Measurements from ENCODE around the gene IL20.
"Not testable (repeated sequence)": the region's sequence is repeated elsewhere in the genome, so short reads cannot be mapped to it uniquely, and the experiment has no call there.

The IL20 gene

DNA sequence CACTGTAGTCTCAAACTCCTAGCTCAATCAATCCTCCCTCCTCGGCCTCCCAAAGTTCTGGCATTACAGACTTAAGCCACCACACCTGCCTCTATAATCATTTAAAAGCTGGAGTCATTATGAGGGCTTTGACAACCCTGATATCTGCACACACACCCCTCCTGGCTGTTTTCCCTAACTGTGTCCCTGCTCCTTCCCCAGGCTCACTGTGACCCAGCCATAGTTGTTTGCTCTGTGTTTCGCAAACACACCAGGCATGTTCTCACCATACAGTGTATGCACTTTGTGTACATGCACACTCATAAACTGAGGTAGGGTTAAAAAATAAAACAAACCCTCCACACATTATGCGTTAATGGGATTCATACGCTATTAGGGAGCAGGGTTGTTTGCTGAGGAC lies 21.8 kb upstream of the IL20 start:
- no peak for DNase-seq

DNA sequence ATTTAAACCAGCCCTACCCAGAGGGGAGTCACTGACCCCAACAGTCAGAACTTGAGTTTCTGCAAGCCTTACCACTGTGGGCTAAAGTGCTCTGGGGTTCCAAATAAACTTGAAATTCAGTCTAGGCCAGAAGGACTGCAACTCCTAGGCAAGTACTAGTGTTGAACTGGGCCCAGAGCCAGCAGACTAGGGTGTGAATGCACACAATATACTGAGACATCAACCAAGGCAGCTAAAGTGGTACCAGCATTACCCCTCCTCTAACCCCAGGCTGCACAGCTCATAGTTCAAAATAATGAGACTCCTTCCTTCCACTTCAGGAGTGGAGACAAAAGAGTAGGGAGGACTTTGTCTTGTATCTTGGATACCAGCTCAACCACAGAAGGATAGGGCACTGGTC lies 18.9 kb upstream of the IL20 start:
- no peak for DNase-seq

DNA sequence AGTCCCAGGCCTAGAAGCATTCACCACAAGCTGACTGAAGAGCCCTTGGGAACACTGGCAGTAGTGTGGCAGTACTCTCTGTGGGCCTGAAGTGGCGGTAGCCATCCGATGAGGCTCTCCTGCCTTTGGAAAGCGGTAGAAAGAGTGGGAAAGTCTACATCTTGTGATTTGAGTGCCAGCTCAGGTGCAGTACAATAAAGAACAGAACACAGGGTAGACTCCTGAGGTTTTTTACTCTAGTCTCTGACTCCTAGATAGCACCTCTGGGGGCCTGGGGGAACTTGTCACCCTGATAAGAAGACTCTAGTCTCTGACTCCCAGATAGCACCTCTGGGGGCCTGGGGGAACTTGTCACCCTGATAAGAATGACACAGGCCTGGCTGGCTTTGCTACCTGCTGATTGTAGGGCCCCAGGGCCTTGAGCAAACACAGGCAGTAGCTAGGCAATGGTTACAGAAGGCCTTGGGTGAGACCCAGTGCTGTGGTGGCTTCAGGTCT lies 18.0 kb upstream of the IL20 start:
- no peak for DNase-seq

DNA sequence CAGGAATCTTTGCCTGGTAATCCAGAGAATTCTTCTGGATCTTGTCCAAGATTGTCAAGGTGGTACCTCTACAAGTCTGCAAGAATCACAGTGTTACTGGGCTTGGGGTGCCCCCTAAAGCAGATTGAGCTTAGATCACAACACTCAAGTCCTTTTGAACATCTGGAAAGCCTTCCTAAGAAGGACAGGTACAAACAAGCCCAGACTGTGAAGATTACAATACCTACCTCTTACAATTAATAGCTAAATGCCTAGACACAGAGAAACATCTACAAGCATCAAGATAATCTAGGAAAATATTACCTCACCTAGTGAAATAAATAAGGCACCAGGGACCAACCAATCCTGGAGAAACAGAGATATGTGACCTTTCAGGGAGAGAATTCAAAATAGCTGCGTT lies 17.5 kb upstream of the IL20 start:
- no peak for DNase-seq

DNA sequence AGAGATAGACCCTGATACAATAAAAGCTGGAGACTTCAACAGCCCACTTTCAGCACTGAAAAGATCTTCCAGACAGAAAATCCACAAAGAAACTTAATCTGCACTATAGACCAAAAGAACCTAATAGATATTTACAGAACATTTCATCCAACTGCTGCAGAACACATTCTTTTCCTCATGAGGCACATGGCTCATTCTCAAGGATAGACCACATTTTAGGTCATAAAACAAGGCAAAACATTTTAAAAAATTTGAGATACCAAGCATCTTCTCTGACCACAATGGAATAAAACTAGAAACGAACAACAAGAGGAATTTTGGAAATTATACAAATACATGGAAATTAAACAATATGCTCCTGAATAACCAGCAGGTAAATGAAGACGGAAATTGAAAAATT lies 15.0 kb upstream of the IL20 start:
- no peak for DNase-seq

DNA sequence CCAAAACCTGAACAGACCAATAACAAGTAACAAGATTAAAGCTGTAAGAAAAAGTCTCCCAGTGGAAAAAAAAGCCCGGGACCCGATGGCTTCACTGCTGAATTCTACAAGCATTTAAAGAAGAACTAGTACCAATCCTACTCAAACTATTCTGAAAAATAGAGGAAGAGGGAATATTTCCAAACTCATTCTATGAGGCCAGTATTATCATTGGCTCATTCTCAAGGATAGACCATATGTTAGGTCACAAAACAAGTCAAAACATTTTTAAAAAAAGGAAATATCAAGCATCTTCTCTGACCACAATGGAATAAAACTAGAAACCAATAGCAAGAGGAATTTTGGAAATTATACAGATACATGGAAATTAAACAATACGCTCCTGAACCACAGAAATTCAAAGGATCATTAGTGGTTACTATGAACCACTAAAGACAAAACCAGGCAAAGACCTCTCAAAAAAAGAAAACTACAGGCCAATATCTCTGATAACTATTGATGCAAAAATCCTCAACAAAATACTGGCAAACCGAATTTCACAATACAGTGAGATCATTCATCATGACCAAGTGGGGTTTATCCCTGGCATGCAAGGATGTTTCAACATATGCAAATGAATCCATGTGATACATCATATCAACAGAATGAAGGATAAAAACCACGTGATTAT lies 13.9 kb upstream of the IL20 start:
- no peak for DNase-seq

DNA sequence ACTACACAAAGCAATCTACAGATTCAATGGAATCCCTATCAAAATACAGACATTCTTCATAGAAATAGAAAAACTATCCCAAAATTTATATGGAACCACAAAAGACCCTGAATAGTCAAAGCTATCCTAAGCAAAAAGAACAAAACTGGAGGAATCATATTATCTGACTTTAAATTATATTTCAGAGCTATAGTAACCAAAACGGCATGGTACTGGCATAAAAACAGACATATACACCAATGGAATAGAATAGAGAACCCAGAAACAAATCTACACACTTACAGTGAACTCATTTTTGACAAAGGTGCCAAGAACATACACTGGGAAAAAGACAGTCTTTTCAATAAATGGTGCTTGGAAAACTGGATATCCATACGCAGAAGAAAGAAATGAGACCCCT lies 12.8 kb upstream of the IL20 start:
- DNase-seq = not testable (repeated sequence)

DNA sequence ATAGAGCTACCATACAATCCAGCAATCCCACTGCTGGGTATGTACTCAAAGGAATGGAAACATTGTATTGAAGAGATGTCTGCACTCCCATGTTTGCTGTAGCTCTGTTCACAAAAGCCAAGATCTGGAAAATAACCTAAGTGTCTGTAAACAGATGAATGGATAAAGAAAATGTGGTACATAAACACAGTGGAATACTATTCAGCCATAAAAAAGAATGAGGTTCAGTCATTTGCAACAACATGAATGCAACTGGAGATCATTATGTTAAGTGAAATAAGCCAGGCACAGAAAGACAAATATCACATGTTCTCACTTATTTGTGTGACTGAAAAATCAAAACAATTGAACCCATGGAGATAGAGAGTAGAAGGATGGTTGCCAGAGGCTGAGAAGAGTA lies 11.7 kb upstream of the IL20 start:
- not testable (repeated sequence) for DNase-seq

DNA sequence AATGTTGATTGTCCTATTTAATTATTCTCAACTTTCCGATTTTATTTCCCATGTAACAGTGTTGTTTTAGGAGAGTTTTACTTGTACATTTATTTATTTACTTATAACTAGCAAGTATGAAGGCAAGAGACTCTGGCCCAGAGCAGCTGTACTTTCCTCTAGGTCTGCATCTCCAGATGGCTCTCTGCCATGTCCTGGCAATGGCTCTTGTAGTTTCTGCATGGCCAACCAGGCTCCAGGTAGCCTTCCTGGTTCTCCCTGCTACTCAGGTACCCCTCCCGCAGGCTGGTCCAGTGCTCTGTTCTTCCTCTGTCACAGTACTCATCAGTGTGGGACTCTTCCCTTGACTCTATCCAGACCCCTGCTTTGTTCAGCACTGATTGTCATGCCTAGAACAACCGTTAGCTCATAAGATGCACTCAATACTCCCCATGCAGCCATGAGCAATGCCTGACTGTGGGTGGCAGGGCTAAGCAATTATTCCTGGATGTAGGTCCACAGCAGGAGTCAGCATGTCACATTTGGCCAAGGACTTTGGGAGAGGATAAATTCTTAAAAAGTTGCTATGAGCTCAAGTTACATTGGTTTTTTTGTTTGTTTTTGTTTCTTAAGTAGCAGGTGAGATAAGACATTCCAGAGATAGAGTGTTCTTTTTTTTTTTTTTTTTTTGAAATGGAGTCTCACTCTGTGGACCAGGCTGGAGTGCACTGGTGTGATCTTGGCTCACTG lies 10.9 kb upstream of the IL20 start:
- no peak for DNase-seq

DNA sequence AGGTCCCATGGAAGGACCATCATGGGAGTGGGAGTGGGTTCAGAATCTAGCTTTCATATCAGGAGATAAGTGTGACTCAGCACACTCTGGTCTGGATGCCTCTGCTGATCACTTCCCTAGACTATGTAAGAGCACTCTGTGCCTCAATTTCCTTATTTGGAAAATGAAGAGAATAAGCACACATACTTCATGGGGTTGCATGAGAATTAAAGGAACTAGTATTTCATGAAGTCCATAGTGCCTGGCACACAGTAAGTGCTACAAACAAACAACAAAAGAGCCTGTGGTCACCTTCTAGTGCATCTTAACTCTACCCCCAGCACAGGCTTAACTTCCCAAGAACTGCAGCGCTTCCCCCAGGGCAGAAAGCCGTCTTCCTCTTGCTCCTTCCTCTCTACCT lies 9.6 kb upstream of the IL20 start:
- no peak for DNase-seq

DNA sequence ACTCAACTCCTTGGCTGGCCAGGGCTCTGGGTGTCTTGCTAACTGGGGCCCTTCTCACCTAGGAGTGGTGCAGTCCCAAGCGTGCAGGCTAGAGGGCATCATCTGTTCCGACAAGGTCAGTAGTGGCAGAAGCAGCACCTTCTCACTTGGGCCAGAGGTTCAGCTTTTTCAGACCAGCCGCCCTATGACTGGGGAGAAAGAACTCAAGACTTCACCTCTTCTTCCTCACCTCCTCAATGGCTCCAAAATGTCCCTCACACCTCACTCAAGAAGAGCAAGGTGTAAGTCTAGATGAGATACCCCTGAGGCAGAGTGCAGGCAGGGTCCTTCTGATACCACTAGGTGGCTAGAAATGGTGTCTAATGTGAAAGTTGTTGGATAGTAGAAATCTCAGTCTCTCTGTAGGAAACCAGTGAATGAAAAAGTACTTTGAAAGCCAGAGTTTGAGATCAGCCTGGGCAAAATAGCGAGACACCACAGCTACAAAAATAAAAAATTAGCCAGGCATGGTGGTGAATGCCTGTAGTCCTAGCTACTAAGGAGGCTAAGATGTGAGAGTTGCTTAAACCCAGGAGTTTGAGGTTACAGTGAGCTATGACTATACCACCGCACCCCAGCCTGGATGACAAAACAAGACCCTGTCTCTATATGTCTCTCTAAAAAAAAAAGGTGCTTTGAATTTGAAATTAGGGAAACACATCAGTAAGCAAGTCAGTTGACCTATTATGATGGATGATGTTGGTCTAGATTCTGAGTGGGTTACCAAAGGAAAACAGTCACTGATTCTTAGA lies 8.6 kb upstream of the IL20 start:
- no peak for DNase-seq

DNA sequence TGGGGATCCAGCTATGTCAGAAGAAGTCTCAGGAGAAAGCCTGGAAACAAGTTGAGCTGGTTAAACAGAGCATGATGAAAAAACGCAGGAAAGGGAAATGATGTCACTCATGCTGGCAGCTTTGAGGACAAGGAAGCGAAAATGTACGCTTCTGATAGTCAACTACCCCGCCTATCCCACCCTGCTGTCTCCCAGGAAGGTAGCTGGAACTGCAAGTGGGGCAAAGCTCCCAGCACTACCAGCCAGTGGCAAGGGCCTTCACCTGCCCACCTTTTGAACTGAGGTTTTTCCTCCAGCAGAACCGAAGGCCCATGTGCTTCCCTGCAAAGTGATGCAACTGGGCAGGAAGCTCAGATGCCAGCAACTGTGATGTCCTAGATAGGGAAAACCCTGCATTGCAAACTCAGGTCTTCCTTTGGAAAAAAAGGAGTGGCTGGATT lies 6.3 kb upstream of the IL20 start:
- DNase-seq = no peak

DNA sequence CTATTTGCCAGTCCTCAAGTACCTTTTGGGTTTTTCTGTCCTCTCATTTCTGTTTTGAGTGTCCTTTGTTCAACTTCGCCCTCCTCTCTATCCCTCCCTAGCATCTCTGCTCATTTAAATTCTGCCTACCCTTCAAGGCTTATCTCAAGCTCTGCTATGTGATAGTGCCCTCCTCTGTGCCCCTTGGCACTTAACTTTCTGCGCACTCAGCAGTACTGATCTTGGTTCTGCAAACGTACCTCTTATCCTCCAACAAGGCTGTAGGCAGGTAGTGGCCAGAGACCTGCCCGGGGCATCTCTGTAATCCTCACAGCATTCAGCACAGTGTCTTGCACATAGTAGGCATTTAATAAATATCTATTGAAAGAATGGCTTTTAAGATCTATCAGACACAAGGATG lies 5.3 kb upstream of the IL20 start:
- DNase-seq = no peak

DNA sequence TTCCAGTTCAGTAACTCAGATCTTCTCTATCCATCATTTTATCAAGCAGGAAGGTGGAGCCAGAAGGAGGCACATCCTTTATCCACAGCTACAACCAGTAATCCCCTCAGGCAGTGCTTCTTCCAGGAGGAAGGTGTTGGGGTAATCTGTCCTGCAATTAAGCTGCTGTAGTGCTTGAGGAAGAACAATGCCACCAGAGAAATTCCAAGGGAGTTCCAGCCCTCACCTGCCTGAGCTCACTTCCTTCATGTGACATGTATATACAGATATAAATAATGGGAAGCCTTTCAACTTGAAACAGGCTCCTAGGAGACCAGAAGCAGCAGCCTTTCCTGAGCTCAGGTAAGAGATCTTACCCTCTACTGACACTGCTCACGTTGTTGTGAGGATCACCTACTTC lies 2.2 kb upstream of the IL20 start:
- DNase-seq = no peak

DNA sequence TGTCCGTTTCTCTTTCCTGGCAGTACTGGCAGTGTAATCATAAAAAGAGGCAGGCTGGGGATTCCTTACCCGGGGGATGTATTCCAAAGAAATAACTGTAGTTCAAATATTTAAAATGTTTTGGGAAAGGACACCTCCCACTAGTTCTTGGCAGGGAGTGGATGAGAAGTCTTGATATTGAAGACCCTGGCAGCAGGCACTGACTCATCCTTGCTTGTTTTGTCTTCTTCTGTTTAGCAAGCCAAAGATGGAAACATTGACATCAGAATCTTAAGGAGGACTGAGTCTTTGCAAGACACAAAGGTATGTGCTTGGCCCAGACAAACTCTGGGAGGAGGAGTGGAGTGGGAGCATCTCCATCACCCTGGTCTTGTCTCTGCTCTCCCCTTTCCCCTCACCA lies 639 bp downstream of the IL20 start:
- DNase-seq = no peak

DNA sequence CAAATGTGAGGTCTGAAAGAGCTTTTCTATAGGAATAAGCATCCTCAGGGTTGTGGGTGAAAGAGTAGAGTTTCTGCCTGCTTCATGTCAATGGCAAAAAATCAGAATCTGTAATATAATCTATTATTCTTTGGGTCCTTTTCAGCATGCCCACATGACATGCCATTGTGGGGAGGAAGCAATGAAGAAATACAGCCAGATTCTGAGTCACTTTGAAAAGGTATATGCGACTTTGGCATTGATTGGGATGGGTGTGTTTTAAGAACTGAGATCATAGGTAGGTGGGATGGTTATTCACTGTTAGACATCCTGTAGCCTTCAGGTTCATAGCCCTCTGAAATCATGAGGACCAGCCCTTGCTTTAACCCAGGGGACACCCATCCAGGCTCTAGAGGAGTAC lies 1.8 kb downstream of the IL20 start:
- DNase-seq = no peak

DNA sequence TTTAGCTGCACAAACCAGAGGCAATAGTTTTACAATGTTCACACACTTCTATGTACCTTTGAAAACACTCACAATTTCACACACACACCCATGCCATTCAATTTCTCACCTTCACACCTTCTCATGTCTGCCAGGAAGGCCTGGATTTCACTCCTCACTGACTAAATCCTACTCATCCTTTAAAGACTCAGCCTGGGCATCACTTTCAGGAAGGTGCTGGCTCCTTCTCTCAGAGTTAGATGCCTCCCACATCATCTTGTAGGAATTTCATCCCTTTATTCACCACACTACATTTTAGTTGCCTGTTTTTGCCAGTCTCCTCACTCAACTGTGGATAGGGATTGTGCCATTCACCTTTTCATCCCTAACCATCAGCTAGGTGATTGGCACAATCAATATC lies 2.3 kb downstream of the IL20 start:
- no peak for DNase-seq

DNA sequence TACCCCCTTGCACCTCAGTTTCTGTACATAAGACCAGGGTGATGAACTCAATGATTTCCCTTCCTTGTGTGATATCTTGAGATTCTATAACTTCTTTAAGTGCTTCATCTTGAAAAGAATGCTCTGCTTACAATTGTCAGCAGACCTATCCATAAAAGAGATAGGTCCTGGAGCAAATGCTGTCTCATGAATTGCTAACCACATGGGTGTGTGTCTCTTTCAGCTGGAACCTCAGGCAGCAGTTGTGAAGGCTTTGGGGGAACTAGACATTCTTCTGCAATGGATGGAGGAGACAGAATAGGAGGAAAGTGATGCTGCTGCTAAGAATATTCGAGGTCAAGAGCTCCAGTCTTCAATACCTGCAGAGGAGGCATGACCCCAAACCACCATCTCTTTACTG lies 2.8 kb downstream of the IL20 start:
- no peak for DNase-seq

DNA sequence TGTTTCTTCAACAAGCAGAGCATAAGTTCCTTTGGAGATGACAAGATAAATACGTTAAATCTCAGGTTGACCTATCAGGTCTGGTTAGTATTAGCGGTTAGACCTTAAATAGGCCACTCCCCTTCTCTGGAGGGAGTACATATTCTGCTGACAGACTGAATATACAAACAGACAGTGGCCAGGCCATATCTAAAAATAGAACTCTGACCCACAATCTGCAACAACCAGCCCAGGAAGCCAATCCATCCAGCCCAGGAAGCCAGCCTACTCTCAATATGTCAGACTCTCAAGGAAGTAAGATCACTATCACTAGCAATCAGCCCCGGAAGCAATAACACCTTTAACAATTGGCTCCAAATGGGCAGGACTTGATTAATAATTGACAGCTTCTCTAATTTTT lies 6.7 kb downstream of the IL20 start:
- DNase-seq = no peak

DNA sequence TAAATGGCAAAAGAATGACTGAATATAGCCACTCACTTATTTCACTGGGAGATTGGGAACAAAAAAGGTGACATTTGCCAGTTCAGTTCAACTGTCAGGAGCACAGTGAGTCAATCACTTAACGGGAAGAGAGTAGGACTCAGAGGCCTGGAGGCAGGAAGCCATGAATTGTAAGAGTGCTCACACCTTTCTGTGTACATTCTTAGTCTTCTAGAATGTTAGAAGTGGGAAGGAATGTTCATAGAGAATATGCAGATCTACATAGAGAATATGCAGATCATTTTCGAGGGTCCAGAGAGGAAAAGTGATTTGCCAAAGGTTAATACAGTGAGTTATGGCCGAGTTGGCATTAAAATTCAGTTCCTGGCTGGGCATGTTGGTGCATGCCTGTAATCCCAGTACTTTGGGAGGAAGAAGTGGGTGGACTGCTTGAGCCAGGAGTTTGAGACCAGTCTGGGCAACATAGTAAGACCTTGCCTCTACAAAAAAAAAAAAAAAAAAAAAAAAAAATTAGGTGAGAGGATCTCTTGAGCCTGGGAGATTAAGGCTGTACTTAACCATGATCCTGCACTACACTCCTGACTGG lies 8.3 kb downstream of the IL20 start:
- DNase-seq = no peak

DNA sequence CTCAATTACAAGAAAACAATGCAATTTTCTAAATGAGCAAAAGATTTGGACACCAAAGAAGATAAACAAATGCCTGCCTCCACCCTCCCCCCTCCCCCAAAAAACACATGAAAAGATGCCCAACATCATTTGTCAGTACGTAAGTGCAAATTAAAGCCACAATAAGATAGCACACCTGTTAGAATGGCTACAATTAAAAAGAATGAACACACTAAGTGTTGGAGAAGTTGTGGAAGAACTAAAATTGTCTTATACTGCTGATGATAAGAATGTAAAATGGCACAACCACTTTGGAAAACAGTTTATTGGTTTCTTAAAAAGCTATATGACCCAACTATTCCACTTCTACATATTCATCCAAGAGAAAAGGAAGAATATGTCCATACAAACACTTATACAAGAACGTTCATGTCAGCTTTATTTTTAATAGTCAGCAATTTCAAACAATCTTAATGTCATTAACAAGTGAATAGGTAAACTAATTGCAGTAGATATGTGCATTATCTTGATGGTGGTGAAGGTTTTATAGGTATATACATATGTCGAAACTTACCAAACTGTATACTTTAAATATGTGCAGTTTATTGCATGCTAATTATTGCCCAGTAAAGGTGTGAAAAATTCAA lies 10.4 kb downstream of the IL20 start:
- no peak for DNase-seq

DNA sequence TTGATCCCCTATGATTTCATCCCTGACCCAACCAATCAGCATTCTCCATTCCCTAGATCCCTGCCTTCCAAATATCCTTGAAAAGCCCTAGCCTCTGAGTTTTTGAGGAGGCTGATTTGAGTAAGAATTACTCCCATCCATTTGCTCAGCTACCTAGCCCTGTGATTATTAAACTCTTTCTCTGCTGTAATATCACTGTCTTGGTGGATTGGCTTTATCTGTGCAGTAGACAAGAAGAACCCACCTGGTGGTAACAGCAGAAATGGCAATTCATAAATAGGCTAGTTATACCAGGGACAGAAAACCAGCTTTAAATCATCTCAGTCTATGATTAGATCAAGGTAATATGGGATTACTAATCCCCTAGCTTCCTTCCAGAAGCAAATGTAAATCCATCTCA lies 13.0 kb downstream of the IL20 start:
- DNase-seq = no peak

DNA sequence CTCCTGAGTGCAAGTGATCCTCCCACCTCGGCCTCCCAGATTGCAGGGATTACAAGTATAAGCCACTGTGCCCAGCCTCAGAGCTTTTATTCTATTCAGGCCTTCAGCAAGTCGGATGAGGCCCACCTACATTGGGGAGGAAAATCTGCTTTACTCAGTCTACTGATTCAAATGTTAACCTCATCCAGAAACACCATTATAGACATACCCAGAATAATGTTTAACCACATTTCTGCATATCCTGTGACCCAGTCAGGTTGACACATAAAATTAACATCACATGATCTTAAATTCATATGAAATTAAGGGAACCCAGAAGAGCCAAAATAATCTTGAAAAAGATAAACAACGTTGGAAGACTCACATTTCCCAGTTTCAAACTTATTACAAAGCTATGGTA lies 14.9 kb downstream of the IL20 start:
- DNase-seq = no peak

Measured in T-helper 9 cell (primary cell).